Middle frontal gyrus (tissue), 1 donor: ENCODE data around the gene FIBCD1.

ENCODE experiments used
- DNase-seq: peaks from one replicate; pipeline ENCODE4 v3.0.0-alpha.2; 2015; ENCODE audit warnings: low spot score; ENCODE audit errors: extremely low spot score

The FIBCD1 gene, protein sequence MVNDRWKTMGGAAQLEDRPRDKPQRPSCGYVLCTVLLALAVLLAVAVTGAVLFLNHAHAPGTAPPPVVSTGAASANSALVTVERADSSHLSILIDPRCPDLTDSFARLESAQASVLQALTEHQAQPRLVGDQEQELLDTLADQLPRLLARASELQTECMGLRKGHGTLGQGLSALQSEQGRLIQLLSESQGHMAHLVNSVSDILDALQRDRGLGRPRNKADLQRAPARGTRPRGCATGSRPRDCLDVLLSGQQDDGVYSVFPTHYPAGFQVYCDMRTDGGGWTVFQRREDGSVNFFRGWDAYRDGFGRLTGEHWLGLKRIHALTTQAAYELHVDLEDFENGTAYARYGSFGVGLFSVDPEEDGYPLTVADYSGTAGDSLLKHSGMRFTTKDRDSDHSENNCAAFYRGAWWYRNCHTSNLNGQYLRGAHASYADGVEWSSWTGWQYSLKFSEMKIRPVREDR

GRCh38 chr9:130938652-130939404, at the start of gene FIBCD1:
Gene FIBCD1 (minus strand): TSS chr9:130939247. CDS start chr9:130938607, 640 bp downstream.
- no peak for DNase-seq

GRCh38 chr9:130988400-130988747, 49.3 kb upstream of the FIBCD1 start:
- no peak for DNase-seq

DNA sequence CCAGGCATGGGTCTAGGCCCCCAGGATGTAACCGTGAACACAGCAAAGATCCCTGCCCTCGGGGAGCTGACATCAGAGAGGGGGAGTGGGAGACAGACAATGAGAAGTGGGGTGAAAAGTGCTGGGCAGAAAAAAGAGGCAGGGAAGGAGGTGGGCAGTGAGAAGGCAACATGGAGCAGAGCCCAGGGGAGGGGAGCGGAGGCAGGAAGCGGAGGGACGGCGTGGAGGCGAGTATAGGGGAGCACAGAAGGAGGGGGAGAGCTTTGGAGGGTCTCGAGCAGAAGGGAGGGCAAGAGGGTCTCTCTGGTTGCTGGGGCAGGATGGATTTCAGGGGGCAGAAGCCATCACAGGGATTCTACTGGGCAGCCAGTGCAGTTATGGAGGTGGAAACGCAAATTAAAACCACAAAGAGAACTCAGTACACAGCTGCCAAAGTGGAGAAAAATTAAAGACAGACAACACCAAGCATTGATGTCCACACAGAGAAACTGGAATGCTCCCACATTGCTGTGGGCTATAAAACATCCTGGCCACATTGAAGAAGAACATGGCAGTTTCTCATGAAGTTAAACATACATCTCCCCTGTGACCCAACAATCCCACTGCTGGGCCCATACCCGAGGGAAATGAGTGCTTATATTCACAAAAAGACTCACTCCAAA, 48.8 kb upstream of the FIBCD1 start:
- DNase-seq, result no peak

GRCh38 chr9:130987054-130987453, 48.0 kb upstream of the FIBCD1 start:
- no peak for DNase-seq

- DNase-seq, result no peak
These were observed 47.4 kb upstream of the FIBCD1 start for GRCh38 chr9:130986356-130986965.

- DNase-seq, result no peak
These were observed 46.6 kb upstream of the FIBCD1 start for GRCh38 chr9:130985606-130986162.

GRCh38 chr9:130985029-130985428, 46.0 kb upstream of the FIBCD1 start:
- DNase-seq, result no peak

- no peak for DNase-seq
These were observed 45.5 kb upstream of the FIBCD1 start for GRCh38 chr9:130984521-130984920.

GRCh38 chr9:130983970-130984369, 44.9 kb upstream of the FIBCD1 start:
- DNase-seq, result no peak

GRCh38 chr9:130983359-130983670, 44.3 kb upstream of the FIBCD1 start:
- no peak for DNase-seq

DNA sequence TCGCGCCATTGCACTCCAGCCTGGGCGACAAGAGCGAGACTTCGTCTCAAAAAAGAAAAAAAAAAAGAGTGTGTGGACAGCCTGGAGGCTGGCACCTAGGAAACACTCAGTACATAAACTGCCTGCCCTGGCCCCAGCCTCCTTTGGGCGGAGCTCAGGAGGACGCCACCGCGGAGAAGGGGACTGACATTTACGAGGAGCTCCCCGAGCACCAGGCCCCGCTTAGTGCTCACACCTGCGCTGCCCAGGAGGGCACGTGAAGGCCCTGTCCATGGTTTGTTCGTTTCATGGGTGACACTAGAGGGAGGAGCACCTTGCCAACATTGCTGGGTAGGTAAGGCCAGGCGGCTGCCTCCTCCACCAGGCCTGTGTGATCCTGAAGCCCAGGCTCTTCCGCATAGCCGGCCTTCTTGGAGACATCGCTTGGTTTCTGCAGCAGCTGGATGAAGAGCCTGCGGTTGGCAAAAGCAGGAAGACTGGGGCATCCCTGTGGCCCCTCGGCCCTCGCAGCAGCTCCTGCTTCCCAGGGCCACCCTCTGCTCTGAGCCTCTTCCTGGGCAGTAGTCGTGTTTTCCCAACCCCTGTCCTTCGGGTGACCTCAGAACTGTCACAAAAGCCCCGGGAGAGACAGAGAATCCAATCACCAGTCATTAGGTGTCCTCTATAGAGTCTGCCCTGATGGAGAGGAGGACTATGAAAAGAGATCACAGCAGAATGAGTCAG, 43.8 kb upstream of the FIBCD1 start:
- no peak for DNase-seq

- no peak for DNase-seq
These were observed 42.7 kb upstream of the FIBCD1 start for GRCh38 chr9:130981756-130982137.

DNA sequence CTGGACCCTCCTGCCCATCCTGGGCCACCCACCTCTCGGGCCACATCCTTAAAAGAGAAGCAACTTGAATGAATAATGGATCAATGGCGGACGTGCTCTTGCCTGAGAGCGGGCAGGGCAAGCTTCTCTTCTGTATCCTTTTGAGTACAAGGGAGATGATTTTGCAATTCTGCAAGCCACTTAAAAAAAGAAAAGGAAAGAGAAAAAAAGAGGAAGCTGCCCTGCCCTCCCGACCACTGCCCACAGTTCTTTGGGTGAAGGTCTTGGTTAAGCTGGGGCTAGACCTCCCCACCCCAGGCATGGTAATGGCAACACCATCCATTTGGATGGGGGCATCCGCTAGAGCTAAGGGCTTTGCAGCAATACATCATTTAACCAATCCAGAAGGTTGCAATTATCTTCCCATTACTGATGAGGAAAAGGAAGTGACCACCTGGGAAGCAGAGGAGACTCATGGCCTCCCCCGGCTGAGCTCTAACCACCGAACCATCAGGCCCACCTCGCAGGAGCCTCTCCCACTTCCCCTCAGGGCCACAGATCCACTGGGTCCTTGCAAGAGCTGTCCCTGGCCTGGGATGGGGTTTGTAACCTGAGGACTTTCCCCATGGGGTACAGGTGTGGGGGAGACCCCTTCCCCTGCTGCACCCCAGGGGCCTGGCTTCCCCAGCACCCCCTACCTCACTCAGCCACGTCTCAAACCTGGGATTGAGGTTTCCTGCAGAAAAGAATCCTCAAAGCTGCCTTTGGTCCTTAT, 42.1 kb upstream of the FIBCD1 start:
- no peak for DNase-seq

- DNase-seq, result no peak
These were observed 41.5 kb upstream of the FIBCD1 start for GRCh38 chr9:130980526-130980925.

DNA sequence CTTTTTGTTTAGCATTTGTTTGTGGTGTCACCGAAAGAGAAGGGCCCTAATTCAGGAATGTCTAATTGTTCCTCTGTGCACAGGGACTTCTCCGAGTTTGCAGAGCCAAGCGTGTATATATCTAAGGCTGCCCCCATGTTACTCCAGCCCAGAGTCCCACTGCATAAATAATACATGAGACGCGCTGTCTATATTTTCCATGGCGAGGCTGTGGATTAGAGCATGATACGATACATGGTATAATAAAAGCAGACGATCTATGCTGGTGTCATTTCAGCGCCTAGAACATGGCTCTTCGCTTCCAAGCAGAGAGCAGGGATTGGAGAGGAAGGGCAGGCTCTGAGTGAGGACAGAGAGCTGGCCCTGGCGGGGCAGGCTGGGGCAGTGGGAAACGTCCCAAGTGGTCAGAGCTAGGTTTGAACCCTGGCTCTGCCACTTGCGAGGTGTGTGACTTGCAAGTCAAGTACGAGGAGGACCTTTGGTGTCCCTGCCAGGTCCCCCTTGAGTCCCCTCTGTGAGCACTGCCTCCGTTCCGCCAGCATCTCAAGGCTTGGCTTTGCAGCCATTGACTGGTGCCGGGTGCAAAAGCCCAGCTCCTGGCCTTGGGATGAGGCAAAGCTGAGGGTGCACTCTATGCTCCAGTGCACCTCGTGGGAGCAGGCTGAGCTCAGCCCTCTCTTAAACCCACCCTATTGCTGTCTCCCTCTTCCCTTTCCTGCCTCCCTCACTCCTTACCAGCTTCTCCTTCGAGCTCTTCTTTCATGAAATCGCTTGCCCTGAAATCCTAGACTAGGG, 40.7 kb upstream of the FIBCD1 start:
- no peak for DNase-seq

GRCh38 chr9:130977811-130978221, 38.8 kb upstream of the FIBCD1 start:
- no peak for DNase-seq

DNA sequence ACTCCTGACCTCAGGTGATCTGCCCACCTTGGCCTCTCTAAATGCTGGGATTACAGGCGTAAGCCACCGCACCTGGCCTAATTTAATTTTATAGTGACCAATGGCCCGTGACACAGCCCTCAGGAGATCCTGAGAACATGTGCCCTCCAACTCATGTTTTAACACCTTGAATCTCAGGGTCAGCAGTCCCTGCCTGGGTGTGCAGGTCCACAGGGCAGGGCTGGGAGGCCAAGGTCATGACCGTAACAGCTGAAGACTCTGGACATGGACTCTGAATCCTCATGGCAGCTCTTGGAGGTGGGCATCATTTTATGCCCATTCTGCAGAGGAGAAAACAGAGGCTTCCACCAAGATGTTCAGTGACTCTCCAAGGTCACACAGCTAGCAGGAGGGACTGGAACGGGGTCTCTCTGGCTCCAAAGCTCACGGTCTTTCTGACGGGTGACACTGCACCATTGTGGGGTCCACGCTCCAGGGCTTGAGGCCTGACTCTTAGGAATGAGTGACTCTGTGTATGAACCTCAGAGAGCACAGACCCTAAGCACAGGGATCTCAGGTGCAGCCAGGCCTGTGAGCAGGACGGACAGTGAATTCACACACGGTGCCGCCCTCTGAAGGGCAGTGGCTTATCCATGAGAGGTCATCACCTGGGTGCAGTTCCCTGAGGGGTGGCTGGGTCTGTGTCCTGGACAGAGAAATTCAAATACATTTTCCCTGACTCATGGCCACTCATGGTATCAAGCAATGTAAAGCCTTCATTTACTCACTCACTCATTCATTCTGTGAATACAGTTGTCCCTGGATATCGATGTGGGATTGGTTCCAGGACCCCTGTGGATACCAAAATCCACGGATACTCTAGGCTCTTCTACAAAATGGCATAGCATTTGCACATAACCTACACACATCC, 37.1 kb upstream of the FIBCD1 start:
- DNase-seq, result no peak

DNA sequence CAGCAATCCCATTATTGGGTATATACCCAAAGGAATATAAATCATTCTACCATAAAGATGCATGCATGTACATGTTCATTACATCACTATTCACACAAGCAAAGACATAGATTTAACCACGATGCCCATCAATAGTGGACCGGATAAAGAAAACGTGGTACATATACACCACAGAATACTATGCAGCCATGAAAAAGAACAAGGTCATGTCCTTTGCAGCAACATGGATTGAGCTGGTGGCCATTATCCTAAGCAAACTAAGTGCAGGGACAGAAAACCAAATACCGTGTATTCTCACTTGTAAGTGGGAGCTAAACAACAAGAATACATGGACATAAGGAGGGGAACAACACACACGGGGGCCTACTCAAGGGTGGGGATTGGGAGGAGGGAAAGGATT, 36.1 kb upstream of the FIBCD1 start:
- no peak for DNase-seq
